Medulla oblongata (tissue), 1 donor: ENCODE measurements around the gene HDAC3.
"Not testable (repeated sequence)": the region's sequence is repeated elsewhere in the genome, so short reads cannot be mapped to it uniquely, and the experiment has no call there.

Experiments
- DNase-seq: peaks from one replicate; pipeline ENCODE4 v3.0.0-alpha.2; 2015; ENCODE audit errors: extremely low spot score

The HDAC3 gene

DNA sequence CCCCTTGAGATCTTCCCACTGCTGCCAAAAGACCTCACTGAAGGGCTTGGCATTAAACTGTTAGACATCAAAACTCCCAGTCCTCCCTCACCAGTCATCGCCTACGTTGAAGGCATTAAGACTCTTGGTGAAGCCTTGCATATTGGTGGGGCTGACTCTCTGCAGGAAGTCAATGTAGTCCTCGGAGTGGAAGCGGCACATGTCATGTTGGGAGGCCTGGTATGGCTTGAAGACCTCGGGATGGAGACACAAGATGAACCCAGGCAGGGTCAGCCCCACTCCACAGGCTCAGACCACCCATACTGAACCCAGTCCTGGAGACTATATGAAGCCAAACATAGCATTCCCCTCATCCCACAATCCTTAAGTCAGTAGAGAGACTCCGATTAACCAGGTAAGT lies 1.9 kb downstream of the HDAC3 start:
- no peak for DNase-seq

DNA sequence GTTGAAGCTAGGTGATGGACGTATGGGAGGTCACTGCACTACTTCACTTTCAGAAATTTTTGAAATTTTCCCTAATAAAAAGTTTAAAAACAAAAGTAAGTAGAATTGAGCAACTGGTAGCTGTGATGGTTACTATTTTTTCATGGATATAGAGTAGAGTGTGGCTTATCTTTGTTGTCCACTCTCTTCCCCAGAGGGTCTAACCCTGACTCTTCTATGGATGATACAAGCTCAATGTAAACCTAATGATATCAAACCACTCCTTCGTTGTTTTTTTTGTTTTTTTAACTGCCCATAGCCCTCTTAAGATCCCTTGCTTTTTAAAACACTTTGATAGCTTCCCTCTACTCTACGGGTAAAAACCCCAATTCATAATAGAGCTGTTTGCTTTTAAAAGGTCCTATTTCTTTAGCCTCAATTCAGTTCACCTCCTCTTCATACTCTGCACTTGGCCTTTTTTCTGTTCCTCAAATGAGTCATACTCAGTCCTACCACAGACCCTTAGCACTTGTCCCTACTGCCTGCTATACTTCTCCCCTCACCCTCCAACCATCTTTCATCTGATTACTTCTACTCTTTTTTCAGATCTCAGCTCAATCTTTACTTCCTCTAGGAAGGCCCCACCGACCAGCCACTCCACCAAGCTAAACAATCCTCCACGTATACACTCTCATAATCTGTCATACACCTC lies 2.6 kb downstream of the HDAC3 start:
- no peak for DNase-seq

GRCh38 chr5:141632650-141633049 lies 4.0 kb downstream of the HDAC3 start:
- DNase-seq = no peak

DNA sequence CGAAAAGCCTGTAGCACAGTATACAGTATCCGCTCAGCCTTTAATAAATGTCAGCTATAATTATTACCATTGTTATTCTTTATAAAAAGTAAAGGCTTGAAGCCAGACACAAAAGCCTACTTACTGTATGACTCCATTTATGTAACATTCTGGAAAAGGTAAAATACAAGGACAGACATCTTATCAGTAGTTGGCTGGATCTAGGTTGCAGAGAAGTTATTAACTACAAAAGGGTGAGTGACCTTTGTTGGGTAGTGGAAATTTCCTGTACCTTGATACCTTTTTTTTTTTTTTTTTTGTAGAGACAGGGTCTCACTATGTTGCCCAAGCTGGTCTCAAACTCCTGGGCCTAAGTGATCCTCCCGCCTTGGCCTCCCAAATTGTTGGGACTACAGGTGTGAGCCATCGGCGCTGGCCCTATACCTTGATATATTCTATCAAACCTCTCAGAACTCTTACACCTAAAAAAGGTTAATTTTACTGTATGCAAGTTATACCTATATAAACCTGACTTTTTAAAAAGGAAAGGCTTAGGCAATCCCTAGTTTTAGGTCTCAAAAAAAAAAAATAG lies 6.0 kb downstream of the HDAC3 start:
- no peak for DNase-seq

DNA sequence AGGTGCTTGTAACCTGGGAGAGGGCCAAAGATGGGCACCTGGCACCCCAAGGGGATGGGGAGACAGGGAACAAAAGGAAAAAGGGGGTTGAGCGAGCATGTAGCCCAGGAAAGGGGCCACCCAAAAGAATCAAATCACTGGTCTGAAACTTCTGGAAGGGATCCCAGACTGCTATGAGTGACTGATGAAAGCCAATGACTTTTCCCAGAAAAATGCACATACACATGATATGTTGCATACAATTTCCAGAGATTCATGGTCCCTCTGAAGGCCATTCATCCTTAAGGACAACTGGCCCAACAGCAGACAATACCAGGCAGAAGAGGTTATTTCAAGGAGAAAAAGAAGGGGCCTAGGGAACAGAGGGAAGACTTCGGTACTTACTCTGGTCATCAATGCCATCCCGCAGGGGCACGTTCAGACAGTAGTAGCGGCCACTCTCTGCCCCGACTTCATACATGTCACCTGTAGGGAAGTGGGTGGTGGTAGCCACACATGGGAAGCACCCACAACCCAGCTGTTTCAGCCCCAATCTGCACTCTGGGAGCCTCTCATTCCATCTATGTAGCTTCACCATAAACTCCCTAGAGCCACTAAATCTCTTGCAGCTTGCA lies 8.4 kb downstream of the HDAC3 start:
- DNase-seq = no peak

- DNase-seq = no peak
Observed at GRCh38 chr5:141623611-141624010, 13.0 kb downstream of the HDAC3 start.

DNA sequence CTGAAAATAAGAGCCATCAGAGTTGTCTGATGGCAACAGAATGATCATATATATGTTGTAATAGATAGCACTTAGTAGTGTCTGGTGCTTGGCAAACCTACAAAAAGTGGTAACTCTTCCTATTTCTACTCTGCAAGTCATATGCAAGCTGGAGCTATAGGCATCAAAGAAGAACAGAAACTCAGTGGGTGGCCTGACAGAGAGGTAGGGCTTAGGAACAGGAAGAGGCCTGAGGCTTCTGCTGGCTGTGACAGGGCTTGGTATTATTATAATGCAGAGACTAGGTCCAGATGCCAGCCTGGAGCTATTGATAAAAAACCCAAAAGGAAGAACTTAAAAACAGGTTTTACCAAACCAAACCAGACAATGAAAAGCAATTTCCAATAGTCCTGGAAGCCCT lies 13.5 kb downstream of the HDAC3 start:
- DNase-seq = peak; percentile 80

DNA sequence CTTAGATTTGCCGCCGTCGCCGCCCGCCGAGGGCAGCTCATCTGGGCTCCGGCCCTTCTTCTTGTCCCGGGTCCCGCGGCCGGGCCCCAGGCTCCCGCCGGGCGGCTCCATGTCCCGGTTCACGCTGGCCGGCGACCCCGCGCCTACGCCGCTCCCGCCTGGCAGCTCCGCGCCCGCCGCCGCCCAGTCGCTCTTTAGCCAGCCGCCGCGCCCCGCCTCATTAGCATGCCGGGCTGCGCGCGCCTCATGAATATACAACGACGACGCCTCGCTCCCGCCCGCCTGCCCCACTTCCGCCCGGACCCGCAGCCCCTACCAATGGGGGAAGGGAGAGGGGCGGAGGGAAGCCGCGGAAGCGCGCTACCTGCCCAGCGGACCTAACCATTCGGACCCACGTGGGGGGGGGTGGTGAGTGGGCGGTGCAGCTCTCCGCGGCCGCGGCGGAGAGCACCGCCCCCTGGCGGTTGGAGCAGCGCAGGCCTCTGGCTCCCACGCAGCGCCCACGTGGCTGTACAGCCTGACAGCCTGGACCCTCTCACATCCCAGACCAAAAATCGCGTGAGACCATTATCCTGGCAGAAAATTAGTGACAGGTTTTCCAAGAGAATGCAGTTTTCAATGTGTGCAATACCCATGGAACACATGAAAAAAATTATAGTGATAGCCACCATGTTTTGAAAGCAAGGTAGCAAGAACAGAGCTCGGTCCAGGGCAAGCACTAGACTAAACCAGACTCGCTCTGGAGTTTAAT lies 17.7 kb downstream of the HDAC3 start, which contains the start of gene DIAPH1:
DIAPH1 (minus strand) TSS at position 197 of the 751 bp plus-strand sequence; CDS start at position 111, 86 bp downstream.
- DNase-seq = peak; percentile 92

- peak; percentile 30 for DNase-seq
Observed at GRCh38 chr5:141618030-141618803, 18.4 kb downstream of the HDAC3 start.

- no peak for DNase-seq
Observed at GRCh38 chr5:141617682-141618029, 19.0 kb downstream of the HDAC3 start.

DNA sequence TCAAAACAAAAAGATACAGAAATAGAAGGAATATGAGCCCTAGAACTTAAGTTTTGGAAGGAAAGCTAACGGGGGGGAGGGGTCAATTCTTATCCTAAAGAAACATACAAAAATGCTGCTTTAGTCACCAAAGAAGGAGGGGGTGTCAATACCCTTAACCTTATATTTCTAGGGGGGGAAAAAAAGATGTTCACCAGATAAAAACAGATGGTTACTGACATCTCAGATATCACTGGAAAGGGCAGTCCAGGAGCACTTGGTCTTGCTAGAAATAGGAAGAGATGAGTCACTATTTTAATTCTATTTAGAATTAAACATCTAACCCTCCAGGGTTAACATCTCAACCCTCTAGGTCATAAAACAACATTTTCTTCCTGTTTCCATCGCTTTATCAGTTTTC lies 19.5 kb downstream of the HDAC3 start:
- DNase-seq = no peak

GRCh38 chr5:141615991-141616720 lies 20.5 kb downstream of the HDAC3 start:
- no peak for DNase-seq

DNA sequence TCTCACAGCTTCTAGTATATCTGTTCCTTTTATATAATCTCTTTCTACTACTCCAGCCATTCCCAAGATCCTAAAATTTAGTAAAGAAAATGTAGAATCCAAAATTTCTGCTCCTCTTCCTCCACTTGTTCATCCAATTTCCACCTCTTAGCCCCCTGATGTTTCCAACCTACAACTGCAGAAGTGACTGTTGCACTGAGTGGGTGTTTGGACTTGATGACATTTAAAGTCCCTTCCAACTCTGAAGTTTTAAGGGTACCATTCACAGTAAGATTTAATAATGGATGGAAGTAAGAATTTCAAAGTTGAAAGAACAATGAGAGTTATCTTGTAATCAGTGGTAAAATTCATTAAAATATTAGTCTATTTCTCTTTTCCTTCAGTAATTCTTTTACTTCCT lies 23.3 kb downstream of the HDAC3 start:
- no peak for DNase-seq

DNA sequence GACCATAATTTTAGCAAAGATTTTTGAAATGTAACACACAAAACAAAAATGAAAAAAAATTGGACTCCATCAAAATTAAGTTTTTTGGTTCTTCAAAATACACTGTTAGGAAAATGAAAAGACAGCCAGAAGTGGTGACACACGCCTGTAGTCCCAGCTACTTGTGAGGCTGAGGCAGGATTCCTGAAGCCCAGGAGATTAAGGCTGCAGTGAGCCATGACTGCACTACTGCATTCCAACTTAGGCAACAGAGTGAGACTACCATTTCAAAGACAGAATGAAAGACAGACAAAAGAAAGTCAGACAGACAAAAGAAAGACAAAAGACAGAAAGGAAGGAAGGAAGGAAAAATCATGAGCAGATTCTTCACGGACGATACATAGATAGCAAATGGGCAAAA lies 25.4 kb downstream of the HDAC3 start:
- no peak for DNase-seq

DNA sequence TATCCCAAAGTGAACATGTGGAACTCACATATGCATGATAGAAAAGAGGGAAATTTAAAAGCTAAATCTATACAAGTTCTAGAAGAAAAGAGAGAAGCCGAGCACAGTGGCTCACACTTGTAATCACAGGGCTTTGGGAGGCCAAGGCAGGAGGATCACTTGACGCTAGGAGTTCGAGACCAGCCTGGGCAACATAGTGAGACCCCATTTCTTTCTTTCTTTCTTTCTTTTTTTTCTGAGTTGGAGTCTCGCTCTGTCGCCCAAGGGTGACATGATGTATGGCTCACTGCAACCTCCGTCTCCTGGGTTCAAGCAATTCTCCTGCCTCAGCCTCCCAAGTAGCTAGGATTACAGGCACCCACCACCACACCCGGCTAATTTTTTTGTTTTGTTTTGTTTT lies 26.7 kb downstream of the HDAC3 start:
- not testable (repeated sequence) for DNase-seq

DNA sequence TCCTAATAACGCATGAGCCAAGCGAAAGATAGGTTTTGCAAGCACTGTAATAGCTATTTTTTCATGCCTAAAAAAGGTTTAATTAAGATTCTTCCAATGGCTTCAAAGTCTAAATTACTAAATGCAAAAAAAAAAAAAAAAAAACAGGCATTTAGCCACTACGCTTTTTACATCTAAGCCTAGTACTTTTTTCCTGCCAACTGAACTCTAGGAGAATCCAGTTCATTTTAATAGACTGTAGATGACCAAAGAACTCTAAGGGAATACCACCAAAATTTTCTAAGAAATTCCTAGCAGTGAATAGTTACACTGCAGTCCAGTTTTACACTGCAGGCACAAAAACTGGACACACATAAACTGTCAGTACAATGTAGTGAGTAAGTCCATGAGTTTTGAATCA lies 27.6 kb downstream of the HDAC3 start:
- no peak for DNase-seq

DNA sequence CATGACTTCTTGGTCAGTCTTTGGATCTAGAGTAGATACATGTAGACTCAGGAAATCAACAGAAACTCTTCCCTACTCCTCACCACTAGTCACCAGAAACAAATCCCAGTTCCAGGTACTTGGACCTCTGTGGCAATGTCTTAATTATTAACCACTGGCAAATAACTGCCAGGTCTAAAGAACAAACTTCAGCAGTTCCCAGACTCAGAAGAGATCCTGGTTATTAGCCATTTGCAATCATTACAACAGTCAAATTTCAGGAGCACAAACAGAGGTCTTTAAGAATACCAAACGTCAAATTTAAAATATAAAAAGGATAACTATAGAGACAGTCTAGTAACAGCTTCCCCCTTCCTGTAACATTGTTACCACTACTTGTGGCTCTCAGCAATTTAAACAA lies 28.1 kb downstream of the HDAC3 start:
- no peak for DNase-seq

GRCh38 chr5:141608046-141608445 lies 28.6 kb downstream of the HDAC3 start:
- no peak for DNase-seq

- DNase-seq = peak; percentile 79
Observed at GRCh38 chr5:141605523-141606277, 30.9 kb downstream of the HDAC3 start.

DNA sequence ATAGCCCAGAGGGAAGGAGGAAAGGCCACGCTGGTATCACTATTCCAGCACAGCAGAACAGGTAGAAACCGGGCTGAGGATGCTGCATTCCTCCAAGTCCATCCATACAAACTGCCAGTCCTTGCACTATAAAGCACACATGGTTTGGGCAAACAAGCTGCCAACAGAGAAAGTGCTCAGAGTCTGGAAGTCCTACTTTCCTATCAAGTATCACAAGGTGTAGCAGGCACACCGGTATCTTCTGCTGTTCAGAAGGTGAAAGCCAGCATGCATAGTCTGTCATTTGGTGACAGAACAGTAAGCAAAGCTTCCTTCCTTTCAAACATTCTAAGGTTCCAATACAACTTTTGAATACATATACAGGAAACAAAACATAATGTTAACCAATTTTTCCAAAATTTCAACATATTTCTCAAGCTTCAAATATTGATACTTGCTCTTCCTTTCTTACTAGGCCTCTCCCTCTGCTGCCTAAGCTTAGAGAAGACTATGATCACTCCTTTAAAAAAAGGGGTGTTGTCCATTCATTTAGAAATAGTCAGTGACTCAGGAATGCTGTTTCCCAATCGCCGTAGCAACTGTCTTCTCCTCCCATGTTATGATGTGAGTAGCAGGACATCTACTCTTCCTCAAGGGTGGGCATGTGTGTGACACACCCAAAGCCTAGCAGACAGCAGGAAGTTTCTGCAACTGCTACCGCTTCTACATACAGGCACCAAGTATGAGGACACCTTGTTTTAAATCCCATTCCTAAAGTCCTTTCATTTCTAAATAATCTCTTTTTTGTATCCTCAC lies 32.5 kb downstream of the HDAC3 start:
- DNase-seq = no peak
